Fibroblast of pulmonary artery (primary cell): ENCODE data around the gene DOK6.

Experiments used
- DNase-seq: peaks from one replicate; pipeline ENCODE4 v3.0.0-alpha.2; 2010; ENCODE audit warnings: low read depth
- H3K4me3 ChIP-seq: replicated peaks from 2 replicates; pipeline ENCODE4 v1.5.1; 2011; ENCODE audit warnings: low read depth, mild to moderate bottlenecking, control low read depth, low read length, moderate library complexity
- TF ChIP-seq, protein P1 (sequence below): IDR thresholded peaks from 2 replicates; pipeline ENCODE4 v1.5.1; 2011; ENCODE audit warnings: mild to moderate bottlenecking, control low read depth, low read length, inconsistent platforms; ENCODE audit errors: missing control alignments

The DOK6 gene

DNA sequence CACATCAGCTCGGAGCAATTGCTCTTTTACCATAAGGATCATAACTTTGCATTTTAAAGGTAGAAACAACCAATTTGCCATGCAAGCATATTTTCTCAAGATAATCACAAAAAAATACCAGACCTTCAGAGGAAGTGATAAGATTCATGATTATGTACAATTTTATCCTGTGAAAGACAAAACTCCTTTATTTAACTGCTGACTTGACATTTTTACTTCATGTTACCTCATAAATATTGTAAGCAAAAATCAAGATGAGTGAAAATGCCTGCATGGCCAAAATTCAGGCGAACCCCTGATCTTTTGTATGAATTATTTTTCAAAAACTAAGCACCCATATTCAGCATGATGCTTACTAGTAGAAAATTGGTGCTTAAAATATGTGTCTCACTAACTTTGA lies 300.6 kb downstream of the DOK6 start:
- DNase-seq: no peak
- TF ChIP-seq, protein P1, sequence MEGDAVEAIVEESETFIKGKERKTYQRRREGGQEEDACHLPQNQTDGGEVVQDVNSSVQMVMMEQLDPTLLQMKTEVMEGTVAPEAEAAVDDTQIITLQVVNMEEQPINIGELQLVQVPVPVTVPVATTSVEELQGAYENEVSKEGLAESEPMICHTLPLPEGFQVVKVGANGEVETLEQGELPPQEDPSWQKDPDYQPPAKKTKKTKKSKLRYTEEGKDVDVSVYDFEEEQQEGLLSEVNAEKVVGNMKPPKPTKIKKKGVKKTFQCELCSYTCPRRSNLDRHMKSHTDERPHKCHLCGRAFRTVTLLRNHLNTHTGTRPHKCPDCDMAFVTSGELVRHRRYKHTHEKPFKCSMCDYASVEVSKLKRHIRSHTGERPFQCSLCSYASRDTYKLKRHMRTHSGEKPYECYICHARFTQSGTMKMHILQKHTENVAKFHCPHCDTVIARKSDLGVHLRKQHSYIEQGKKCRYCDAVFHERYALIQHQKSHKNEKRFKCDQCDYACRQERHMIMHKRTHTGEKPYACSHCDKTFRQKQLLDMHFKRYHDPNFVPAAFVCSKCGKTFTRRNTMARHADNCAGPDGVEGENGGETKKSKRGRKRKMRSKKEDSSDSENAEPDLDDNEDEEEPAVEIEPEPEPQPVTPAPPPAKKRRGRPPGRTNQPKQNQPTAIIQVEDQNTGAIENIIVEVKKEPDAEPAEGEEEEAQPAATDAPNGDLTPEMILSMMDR: no peak
- no peak overlapping the region for H3K4me3 ChIP-seq

DNA sequence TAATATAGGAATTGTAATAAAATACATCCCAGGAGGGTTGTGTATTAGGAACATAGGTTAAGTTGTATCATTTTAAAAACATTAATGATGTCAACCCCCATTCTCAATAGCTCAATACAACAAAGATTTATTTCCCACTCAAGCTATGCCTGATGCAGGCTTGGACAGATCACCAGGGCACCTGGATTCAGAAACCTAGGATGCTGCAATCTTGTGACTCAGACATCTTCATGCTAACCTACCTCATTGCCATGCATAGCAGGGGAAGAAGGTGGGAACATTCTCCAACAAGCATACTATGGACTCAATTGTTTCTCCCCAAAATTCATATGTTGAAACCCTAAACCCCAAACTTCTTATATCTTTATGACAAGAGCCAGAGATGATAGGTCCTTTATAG lies 302.8 kb downstream of the DOK6 start:
- H3K4me3 ChIP-seq: no peak overlapping the region
- DNase-seq: no peak
- TF ChIP-seq, protein P1: no peak

DNA sequence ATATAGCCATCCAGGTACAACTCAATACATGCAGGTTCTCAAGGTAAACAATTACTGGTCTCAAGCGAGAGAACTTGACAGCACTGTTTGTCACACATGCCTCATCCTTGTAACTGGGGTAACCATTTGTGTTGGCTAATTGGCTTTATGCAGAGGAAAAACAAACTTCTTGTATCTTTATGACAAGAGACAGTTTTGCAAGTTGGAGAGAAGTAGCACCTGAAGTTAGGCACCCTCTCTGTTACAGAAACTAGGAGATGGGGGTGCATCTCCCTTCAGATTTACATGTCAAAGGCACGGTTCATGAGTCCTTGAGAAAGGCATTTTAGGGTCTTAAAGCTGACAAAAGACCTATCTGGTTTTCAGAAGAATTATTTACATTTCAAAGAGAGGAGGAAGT lies 305.3 kb downstream of the DOK6 start:
- no peak for DNase-seq
- no peak overlapping the region for H3K4me3 ChIP-seq
- TF ChIP-seq, protein P1: no peak

DNA sequence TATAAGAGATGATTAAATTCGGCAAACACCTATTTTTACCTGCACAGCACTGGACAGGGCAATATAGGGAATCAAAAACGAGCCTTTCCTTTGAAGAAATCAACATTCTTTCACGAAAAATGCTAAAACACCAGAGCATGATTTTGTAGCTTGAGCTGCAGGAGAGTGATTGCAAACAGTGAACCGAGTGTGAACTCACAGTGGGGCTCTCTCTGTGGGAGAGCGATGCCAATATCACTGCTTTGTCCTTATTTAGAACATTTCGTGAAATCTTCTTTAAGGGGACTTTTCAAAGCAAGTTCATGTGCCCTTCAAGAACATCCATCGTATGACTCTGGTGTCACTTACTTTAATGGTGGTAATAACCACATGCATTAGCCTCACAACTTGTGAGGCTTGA lies 308.2 kb downstream of the DOK6 start:
- TF ChIP-seq, protein P1: no peak
- no peak for DNase-seq
- H3K4me3 ChIP-seq: no peak overlapping the region

DNA sequence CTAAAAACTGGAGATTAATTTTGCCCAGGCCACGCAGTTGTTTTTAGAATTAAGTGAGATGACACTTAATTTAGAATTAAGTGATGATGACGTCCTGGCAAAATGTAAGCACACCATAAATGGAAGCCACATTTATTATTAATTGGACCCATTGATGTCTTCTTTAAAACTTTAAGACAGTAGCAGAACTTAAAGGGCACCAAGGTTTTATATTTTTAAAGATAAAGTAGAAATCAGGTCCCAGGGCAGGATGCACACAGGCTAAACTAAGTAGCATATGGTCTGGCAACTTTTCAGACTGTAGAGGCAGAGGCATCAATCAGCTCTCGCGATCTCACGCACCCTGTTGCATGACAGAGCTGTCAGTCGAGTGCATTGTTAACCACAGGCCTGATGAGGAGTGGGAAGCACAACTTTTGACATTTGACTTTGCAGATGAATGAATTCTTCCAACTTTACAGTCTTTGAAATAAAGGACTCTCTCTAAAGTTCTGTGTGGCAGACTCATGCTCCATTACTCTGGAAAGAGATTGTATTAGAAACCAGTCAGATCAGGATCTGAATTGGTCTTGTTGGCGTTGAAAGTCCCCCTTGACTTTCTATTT lies 314.6 kb downstream of the DOK6 start:
- TF ChIP-seq, protein P1: no peak
- no peak for DNase-seq
- no peak overlapping the region for H3K4me3 ChIP-seq

DNA sequence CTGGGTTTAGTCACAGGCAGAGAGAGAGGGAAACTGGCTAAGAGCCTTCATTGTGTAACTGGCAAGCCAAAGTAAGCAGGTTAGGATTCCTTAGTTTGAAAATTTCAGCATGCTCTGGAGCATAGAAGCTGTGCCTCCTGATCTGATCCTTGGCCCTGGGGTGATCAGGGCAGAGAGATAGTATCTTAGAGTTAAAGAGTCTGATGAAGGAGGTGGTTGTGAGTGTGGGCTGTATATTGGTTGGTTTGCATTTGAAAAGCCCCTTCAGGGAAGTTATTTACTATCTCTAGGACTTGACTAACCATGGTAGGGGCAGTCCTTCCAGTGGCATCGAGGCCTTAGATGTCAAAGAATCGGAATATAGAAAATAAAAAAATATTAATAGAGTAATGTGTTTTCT lies 316.9 kb downstream of the DOK6 start:
- DNase-seq: no peak
- TF ChIP-seq, protein P1: no peak
- no peak overlapping the region for H3K4me3 ChIP-seq

DNA sequence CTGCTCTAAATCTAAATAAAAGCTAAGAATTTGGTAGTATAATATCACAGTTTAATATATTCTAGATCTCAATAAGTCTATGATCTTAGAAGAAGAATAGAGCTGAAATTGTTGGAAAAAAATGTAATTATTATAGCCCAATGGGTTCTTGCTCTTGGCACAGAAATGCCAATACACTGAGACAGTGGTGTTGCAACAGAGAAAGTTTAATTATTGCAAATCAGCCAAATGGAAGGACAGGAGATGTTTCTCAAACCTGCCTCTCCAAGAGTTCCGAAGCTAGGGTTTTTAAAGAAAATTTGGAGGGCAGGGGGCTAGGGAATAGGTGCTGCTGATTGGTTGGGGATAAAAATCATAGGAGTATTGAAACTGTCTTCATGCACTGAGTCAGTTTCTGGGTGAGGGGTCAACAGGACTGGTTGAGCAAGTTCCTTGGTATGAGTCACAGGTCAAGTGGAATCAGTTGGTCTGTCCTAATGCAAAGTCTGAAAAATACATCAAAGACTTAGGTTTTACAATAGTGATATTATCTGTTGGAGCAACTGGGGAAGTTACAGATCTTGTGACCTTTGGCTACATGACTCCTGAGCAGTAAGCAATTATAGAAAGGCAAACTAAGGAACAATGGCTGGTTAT lies 318.3 kb downstream of the DOK6 start:
- no peak overlapping the region for H3K4me3 ChIP-seq
- TF ChIP-seq, protein P1: no peak

More for the DNA sequence above, 318.3 kb downstream of the DOK6 start:
- no peak for DNase-seq
